Mononuclear cell (primary cell): Measurements from ENCODE around the gene POMGNT2. TPM values are rescaled to one million over a fixed set of nuclear protein-coding genes. Genes with fewer than 3 reads are reported as not detected.
"Not testable (repeated sequence)": the region's sequence is repeated elsewhere in the genome, so short reads cannot be mapped to it uniquely, and the experiment has no call there.

Experiments
- H3K27me3 ChIP-seq: 2 replicates; pipeline ENCODE4 v1.6.0; 2011; ENCODE audit warnings: low read length, control low read depth; ENCODE audit not compliant: insufficient read depth
- H3K4me1 ChIP-seq: 2 replicates; pipeline ENCODE4 v1.5.1; 2011; ENCODE audit warnings: mild to moderate bottlenecking, low read length, control low read depth; ENCODE audit not compliant: insufficient read depth
- H3K4me3 ChIP-seq: 2 replicates; pipeline ENCODE4 v1.5.1; 2011; ENCODE audit warnings: mild to moderate bottlenecking, low read length, moderate library complexity
- H3K9me3 ChIP-seq: 2 replicates; pipeline ENCODE4 v1.5.1; 2011; ENCODE audit warnings: low read depth, mild to moderate bottlenecking, control low read depth, low read length
- total RNA-seq: library from RNA; depleted of rRNA; stranded (reverse); fragments of >200 nt; gene quantifications from one replicate; pipeline ENCODE4 v1.2.3, GENCODE V29; 2012

The POMGNT2 gene
- total RNA-seq, 1 donor = 3.6 TPM

DNA sequence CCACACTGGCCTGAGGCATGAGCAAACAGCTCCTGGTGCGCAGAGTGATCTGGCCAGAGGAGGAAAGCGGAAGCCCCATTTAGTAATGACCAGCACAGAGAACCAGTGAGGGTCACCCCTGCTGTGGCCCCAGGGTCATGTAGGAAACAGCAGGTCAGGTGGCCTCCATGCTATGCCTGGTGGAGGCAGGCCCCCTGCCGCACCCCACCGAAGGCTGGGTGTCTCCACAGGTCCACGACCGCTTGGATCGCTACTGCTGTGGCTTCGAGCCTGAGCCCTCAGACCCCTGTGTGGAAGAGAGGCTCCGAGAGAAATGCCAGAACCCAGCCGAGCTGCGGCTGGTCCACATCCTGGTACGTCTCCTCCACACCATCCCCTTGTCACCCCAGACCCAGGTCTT, 52.6 kb downstream of the POMGNT2 start:
- peaks cover 24% of the 10 kb centered on the region for H3K9me3 ChIP-seq
- H3K4me3 ChIP-seq = no peak overlapping the region

DNA sequence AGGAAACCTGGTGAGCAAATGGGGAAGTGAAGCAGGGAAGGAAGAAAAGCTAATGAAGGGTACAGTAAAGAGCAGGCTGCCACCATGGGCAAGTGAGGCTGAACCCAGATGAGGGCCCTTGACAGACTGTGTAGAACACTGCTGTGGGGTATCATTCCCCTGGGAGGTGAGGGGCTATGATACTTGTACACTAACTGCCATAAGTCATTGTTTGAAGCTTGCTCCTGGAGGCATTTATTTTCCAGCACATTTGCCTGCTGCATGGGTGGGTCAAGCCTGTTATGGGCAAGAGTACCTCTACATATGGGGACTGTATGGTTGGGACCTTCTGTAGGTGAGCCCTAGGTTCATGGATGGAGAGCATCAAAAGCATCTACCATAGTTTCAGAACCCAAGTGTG, 57.4 kb downstream of the POMGNT2 start:
- Histone ChIP-seq H3K27me3 (no peaks in the 10 kb centered on the region), H3K9me3 (peaks cover 24% of the 10 kb centered on the region), H3K4me1 (no peaks in the 10 kb centered on the region), H3K4me3 (no peak overlapping the region)

More for the DNA sequence above, 52.6 kb downstream of the POMGNT2 start:
- Histone ChIP-seq H3K4me1 (no peaks in the 10 kb centered on the region), H3K27me3 (no peaks in the 10 kb centered on the region)

DNA sequence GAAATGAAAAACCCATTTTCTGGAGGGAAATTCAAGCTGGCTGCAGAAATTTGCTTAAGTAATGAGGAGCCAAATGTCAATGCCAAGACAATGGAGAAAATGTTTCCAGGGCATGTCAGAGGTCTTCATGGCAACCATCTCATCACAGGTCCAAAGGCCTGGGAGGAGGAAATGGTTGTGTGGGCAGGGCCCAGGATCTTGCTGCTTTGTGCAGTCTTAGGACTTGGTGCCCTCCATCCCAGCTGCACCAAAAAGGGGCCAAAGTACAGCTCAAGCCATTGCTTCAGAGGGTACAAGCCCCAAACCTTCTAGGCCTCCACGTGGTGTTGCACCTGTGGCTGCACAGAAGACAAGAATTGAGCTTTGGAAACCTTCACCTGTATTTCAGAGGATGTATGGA, 59.3 kb downstream of the POMGNT2 start:
- Histone ChIP-seq H3K27me3 (no peaks in the 10 kb centered on the region), H3K9me3 (peaks cover 23% of the 10 kb centered on the region), H3K4me3 (no peak overlapping the region), H3K4me1 (no peaks in the 10 kb centered on the region)

DNA sequence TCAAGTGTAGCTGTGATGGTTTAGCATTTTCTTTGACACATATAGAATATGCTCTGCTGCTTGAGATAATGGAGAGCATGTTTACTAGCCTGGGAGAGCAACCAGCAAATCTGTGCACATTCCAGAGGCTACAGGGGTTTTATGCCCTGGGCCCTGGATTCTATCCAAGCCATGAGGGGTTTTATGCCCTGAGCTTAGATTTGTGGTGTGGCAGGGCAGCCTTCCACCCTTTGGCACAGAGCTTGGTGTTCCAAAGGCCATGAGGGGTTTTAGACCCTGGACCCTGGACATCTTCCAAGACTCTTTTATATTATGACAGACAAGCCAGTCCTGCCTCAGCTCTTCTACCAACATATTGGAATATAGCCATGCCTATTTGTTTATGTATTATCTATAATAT, 60.8 kb downstream of the POMGNT2 start:
- not testable (repeated sequence) for H3K9me3 ChIP-seq, H3K4me3 ChIP-seq, H3K4me1 ChIP-seq, H3K27me3 ChIP-seq

DNA sequence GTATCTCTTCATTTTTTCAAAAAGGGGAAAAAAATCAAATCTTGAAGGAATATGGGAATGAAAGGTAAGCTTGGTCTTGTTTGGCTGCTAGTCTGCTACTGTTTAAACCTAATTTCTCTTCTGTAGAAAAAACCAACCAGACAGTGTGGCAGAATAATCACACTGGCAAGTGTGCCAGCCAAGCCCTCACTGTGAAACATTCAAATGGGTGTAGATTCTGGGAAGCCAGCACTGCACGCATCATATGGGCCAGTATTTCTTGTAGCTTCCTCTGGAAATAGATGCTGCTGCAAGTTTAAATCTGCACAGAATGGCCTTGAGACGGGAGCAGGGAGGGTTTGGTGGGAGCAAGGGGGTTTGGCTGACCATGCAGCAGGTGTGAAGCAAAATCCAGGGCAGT, 62.1 kb downstream of the POMGNT2 start:
- no peaks in the 10 kb centered on the region for H3K27me3 ChIP-seq
- no peaks in the 10 kb centered on the region for H3K9me3 ChIP-seq
- H3K4me3 ChIP-seq = no peak overlapping the region
- no peaks in the 10 kb centered on the region for H3K4me1 ChIP-seq

DNA sequence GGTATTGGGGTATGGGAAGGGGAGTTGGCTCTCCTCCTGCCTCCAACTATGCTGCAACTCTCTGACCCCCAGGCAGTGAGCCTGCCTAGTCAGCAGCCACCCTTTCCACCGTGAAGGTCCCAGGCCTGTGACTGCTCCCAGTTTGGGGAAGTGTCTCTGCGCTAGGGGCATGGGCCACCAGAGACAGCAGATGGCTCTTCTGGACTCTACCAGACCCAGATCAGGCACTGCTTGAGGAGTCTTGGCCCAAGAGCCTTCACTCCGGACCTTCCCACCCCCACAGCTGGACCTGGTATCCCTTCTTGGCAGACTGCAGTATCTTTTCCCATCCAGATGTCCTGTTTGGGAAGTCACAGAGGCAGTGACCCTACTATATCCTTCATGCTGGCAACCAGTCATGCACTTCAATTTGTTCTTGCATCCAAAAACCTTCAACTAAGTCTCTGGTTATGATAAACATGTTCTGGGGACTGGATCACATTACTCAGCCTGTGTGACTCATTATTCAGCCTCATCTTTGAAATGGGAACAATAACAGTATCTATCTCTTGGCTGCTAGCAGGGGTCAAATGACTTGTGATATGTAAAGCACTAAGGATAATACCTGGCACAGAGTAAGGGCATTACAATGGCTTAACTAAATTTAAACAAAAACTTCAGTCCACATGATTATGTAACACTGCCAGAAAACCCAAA, 62.7 kb downstream of the POMGNT2 start:
- no peaks in the 10 kb centered on the region for H3K9me3 ChIP-seq
- H3K4me3 ChIP-seq = no peak overlapping the region
- H3K4me1 ChIP-seq = no peaks in the 10 kb centered on the region
- no peaks in the 10 kb centered on the region for H3K27me3 ChIP-seq

DNA sequence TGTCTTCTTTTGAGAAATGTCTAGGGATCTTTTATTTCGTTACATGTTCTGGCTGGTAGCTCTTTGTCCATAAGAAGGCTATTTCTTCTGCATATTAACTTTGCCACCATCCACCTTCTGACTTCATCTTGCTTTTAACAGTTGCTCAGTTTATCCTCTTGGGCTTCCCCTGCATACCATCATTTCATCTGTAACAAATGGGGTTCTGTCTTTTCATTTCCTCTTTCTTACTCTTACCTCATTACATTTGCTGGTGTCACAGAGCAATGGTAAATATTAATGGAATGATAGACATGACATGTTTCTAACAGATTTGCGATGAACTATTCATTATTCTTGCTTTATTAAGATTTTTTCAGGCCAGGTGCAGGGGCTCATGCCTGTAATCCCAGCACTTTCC, 64.4 kb downstream of the POMGNT2 start:
- H3K4me1 ChIP-seq = no peaks in the 10 kb centered on the region
- H3K4me3 ChIP-seq = no peak overlapping the region
- H3K27me3 ChIP-seq = no peaks in the 10 kb centered on the region
- H3K9me3 ChIP-seq = no peaks in the 10 kb centered on the region

DNA sequence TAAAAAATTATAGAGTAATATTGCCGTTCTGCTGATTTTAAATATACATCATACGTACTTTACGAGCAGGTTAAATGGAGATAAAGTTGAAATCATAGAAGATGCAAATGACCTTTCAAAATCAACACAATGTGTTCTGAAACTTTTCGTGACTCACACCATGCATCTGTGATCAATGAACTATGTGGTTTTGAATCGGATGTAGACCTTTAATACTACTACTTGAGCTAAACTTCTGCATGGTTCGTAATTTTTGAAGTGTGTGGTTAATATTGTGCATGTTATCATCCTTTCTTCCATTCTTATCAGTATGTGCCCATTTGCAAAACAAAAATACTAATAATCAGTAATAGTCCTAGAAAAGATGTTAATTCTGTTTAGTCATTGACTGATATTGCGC, 67.9 kb downstream of the POMGNT2 start:
- Histone ChIP-seq H3K27me3 (no peaks in the 10 kb centered on the region), H3K4me1 (no peaks in the 10 kb centered on the region), H3K4me3 (no peak overlapping the region), H3K9me3 (no peaks in the 10 kb centered on the region)

DNA sequence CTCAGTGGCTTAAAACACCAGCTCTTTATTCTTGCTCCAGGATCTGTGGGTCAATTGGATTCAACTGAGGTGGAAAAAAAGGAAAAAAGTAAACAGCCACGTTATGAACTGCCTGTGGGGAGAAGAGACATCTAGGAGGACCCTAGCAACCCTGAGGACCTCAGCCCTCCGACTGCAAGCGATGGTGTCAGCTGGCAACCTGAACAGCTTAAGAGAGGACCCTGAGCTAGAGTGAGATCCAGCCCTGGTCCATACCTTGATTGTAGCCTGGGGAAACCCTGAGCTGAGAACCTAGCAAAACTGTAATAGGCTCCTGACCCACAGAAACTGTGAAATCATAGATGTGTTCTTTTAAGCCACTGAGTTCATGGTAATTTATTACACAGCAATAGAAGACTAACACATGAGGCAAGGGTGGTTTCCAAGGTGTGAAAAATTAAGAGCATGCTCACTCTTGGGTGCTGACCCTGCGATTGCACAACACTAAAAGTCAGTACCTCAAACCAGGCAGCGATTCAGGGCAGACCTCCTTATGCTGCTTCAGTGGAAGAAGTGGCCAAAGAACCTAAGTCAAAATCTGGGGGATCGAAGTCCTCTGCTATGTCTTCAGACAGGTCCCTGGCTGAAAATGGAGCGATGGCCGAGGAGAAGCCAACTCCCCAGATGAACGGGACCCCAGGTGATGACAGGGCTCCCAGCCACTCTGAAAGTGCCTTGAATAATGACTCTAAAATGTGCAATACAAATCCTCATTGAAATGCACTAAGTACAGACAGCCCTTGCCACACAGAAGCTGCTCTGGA, 69.1 kb downstream of the POMGNT2 start:
- no peak overlapping the region for H3K4me3 ChIP-seq
- no peaks in the 10 kb centered on the region for H3K9me3 ChIP-seq
- no peaks in the 10 kb centered on the region for H3K4me1 ChIP-seq
- no peaks in the 10 kb centered on the region for H3K27me3 ChIP-seq

DNA sequence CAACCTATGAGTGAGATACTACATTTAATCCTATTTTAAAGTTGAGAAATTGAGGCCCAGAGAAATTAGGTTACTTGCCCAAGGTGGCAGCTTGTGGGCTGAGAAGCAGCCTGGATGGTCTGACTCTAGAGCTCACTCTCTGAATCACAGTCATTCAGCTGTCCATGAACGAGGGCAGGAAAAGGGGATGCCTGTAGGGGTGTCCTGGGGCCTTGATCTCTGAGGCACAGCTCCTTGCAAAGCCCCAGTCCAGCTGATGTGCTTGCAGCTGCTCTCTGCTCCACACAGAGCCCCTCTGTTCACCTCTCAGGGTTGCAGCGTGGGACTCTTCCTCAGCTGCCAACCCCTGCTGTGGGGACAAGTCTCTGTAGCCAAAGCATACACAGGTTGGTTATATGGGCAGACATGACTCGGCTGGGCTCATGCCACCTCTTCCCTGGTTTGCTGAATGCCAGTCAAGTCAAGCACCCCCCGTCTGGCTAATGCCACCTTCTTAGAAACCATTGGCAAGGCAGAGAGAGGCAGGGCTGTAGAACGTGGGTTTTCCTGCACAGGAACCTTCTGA, 70.0 kb downstream of the POMGNT2 start:
- Histone ChIP-seq H3K4me1 (peaks cover 6% of the 10 kb centered on the region), H3K4me3 (no peak overlapping the region), H3K9me3 (no peaks in the 10 kb centered on the region), H3K27me3 (no peaks in the 10 kb centered on the region)

DNA sequence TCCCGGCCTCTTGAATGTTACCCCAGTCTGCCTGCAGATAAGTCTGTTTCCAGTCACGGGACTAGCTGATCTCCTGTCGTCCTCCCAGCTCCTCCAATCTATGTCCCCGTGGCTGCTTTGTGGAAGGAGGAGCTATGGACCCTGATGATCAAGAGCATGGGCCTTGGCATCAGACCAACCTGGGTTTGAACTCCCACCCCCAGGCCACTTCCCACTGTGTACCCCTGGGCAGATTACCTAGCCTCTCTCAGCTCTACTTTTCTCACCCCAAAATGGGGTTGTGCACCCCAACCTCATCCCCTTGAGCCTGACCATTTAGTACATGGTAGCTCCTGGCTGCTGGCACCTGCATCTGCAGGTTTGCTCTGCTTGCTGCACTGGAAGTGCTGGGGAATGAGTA, 71.0 kb downstream of the POMGNT2 start:
- no peaks in the 10 kb centered on the region for H3K27me3 ChIP-seq
- H3K4me3 ChIP-seq = no peak overlapping the region
- H3K4me1 ChIP-seq = peaks cover 6% of the 10 kb centered on the region
- H3K9me3 ChIP-seq = no peaks in the 10 kb centered on the region

DNA sequence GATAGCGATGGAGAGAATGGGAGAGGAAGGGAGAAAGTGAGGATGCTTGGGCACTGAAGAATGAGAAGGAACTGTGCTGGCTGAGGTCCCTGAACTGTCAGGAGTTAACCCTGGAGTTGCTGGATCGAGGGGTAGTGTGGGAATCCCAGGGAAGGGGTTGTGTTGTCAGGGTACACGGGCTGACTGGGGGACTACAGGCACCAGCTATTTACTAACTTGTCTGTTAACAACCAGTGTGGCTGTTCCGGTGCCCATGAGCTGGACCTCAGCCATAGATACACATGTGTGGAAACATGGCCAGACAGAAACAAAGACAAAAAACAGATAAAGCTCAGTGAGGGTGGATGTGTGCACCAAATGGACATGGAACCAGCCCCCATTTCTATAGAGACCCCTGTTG, 71.7 kb downstream of the POMGNT2 start:
- H3K4me3 ChIP-seq = no peak overlapping the region
- no peaks in the 10 kb centered on the region for H3K9me3 ChIP-seq
- no peaks in the 10 kb centered on the region for H3K27me3 ChIP-seq
- H3K4me1 ChIP-seq = peaks cover 6% of the 10 kb centered on the region

DNA sequence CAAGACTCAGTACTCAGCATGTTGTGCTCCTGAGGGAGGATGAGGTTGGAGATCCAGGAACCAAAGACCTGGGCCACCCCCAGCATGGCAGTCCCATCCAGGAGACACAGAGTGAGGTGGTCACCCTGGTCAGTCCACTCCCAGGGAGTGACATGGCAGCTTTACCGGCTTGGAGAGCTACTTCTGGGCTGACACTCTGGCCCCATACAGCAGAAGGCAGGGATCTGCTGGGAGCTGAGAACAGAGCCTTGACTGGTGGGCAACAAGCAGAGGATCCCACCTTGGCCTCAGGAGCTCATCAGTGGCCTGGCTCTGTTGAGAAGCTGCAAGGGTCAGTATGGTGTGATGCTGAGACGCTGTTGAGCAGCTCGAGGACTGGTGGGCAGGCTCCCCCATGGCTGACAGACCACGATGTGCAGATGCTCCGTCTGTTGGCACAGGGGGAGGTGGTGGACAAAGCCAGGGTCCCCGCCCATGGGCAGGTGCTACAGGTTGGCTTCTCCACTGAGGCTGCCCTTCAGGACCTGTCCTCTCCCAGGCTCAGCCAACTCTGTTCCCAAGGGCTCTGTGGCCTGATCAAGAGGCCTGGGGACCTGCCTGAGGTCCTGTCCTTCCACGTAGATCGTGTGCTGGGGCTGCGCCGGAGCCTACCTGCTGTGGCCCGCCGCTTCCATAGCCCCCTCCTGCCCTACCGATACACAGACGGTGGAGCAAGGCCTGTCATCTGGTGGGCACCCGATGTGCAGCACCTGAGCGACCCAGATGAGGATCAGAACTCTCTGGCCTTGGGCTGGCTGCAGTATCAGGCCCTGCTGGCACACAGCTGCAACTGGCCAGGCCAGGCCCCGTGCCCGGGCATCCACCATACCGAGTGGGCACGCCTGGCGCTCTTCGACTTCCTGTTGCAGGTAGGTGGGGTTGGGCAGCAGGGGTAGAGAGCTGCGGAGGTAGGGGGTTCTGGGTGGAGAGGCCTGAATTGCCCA, 72.9 kb downstream of the POMGNT2 start:
- Histone ChIP-seq H3K4me1 (peaks cover 6% of the 10 kb centered on the region), H3K9me3 (no peaks in the 10 kb centered on the region), H3K4me3 (no peak overlapping the region), H3K27me3 (no peaks in the 10 kb centered on the region)

DNA sequence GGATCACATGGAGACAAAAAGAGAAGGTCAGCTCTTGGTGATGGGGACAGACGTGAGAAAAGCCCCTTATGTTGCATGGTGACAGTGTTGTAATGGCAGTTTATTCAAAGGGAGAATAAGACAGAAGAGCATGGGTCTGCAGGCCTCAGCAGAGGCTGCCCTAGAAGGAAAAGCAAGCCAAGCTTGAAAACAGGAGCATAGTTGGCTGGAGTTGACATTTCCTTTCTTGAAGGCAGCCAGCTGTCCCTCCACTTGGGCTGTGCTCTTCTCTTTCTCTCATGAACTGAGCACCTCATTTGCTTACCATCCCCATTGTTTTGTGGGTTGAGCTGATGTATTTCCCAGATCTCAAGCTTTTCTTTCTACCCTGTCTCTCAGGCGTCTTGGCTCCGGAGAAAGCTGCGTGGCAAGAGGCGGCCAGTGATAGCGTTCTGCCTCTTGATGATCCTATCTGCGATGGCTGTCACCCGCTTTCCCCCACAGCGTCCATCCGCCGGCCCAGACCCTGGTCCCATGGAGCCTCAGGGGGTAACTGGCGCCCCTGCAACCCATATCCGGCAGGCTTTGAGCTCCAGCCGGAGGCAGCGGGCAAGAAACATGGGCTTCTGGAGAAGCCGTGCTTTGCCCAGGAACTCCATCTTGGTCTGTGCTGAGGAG, 73.9 kb downstream of the POMGNT2 start:
- Histone ChIP-seq H3K4me1 (peaks cover 6% of the 10 kb centered on the region), H3K9me3 (no peaks in the 10 kb centered on the region), H3K4me3 (no peak overlapping the region), H3K27me3 (no peaks in the 10 kb centered on the region)
